ENCODE results near the gene TRRAP.

The TRRAP gene

GRCh38 chr7:98993024-98993897 lies 114.9 kb downstream of the TRRAP start:
- DNase-seq: no peak

- DNase-seq: no peak
Measured at GRCh38 chr7:98994046-98994944, 116.0 kb downstream of the TRRAP start.

GRCh38 chr7:98995111-98995510 lies 116.8 kb downstream of the TRRAP start:
- no peak for DNase-seq

- no peak for DNase-seq
Measured at GRCh38 chr7:98995523-98996149, 117.3 kb downstream of the TRRAP start.

- no peak for DNase-seq
Measured at GRCh38 chr7:98996150-98996552, 117.8 kb downstream of the TRRAP start.

GRCh38 chr7:98997846-98998245 lies 119.5 kb downstream of the TRRAP start:
- no peak for DNase-seq

GRCh38 chr7:98998821-98999725 lies 120.7 kb downstream of the TRRAP start:
- no peak for DNase-seq

GRCh38 chr7:99000196-99000903 lies 122.0 kb downstream of the TRRAP start:
- no peak for DNase-seq

GRCh38 chr7:99000904-99001465 lies 122.7 kb downstream of the TRRAP start:
- no peak for DNase-seq

- no peak for DNase-seq
Measured at GRCh38 chr7:99001482-99002147, 123.3 kb downstream of the TRRAP start.

- DNase-seq: no peak
Measured at GRCh38 chr7:99002148-99002826, 124.0 kb downstream of the TRRAP start.

- no peak for DNase-seq
Measured at GRCh38 chr7:99002827-99003212, 124.5 kb downstream of the TRRAP start.

GRCh38 chr7:99003419-99003818 lies 125.1 kb downstream of the TRRAP start:
- no peak for DNase-seq

- no peak for DNase-seq
Measured at GRCh38 chr7:99004216-99004615, 125.9 kb downstream of the TRRAP start.

- no peak for DNase-seq
Measured at GRCh38 chr7:99004781-99005500, 126.6 kb downstream of the TRRAP start.

GRCh38 chr7:99005776-99006175 lies 127.4 kb downstream of the TRRAP start:
- DNase-seq: no peak

- DNase-seq: no peak
Measured at GRCh38 chr7:99006739-99007424, 128.6 kb downstream of the TRRAP start.

GRCh38 chr7:99008181-99008631 lies 129.9 kb downstream of the TRRAP start:
- no peak for DNase-seq
